Muscle layer of duodenum (tissue), 2 donors: ENCODE results near the gene GAGE1.

Experiments used
- H3K27ac ChIP-seq: one replicate; pipeline ENCODE4 v1.7.0; 2013; ENCODE audit warnings: mild to moderate bottlenecking, low read length
- H3K27me3 ChIP-seq: one replicate; pipeline ENCODE4 v1.7.0; 2013; ENCODE audit warnings: low read depth, mild to moderate bottlenecking, control low read depth, low read length
- H3K36me3 ChIP-seq, 2 donors: one replicate each; pipeline ENCODE4 v1.7.0; 2013; ENCODE audit warnings: low read length in 2 of 2, control low read depth in 1 of 2, mild to moderate bottlenecking in 1 of 2; ENCODE audit not compliant: insufficient read depth in 2 of 2, control insufficient read depth in 1 of 2
- H3K4me1 ChIP-seq, 2 donors: one replicate each; pipeline ENCODE4 v1.7.0; 2013; ENCODE audit warnings: low read length in 2 of 2, mild to moderate bottlenecking in 2 of 2, control low read depth in 1 of 2, moderate library complexity in 1 of 2; ENCODE audit not compliant: insufficient read depth in 2 of 2, control insufficient read depth in 1 of 2
- H3K4me3 ChIP-seq, 2 donors: one replicate each; pipeline ENCODE4 v1.7.0; 2013; ENCODE audit warnings: low read length in 2 of 2, low read depth in 1 of 2, mild to moderate bottlenecking in 1 of 2
- H3K9me3 ChIP-seq, 2 donors: one replicate each; pipeline ENCODE4 v1.7.0; 2013; ENCODE audit warnings: low read length in 2 of 2, control low read depth in 1 of 2, mild to moderate bottlenecking in 1 of 2; ENCODE audit not compliant: control insufficient read depth in 1 of 2
- donor health status: healthy.

Gene GAGE1

GRCh38 chrX:49618574-49618973, 19.8 kb downstream of the GAGE1 start:
- H3K27me3 ChIP-seq: no peaks in the 10 kb centered on the region
- H3K9me3 ChIP-seq: no peaks in the 10 kb centered on the region
- no peaks in the 10 kb centered on the region for H3K36me3 ChIP-seq
- H3K4me1 ChIP-seq: no peaks in the 10 kb centered on the region
- H3K27ac ChIP-seq: no peak overlapping the region
- no peak overlapping the region for H3K4me3 ChIP-seq

GRCh38 chrX:49627086-49627777, 28.4 kb downstream of the GAGE1 start:
- Histone ChIP-seq H3K4me1 (no peaks in the 10 kb centered on the region), H3K27ac (no peak overlapping the region), H3K9me3 (peaks cover 0 to 3% of the 10 kb centered on the region in 2 donors), H3K27me3 (no peaks in the 10 kb centered on the region), H3K4me3 (no peak overlapping the region), H3K36me3 (no peaks in the 10 kb centered on the region)

DNA sequence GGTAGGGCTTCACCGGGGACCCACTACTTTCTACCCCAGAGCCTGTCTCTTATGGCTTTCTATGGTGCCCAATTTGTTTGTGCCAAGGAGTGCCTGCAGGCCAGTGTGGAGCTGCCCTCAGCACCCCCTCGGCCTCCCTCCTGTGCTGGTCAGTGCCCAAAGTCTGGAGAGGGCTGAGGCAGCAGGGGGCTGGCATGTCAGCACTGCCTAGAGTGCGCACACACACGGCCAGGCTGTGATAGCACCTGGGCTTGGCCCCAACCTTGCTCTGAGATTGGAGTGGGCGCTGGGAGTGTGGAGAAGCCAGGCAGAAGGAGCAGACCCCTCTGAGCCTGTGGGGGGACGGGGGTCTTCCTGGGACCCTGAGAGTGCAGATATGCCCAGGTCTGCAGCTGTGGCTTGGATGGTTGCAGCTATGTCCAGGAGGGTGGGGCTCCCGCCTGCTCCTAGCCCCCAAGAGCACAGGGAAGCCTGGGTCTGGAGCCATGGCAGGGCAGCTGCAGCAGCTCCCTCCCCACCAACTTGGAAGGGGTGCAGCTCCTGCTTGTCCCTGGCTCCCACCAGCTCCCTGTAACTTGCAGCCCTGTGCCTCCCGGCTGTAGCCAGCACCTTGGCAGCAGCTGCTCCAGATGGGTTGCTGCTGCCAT, 46.3 kb downstream of the GAGE1 start:
- Histone ChIP-seq H3K27me3 (no peaks in the 10 kb centered on the region), H3K27ac (no peak overlapping the region), H3K36me3 (no peaks in the 10 kb centered on the region), H3K4me3 (no peak overlapping the region), H3K9me3 (no peaks in the 10 kb centered on the region), H3K4me1 (no peaks in the 10 kb centered on the region)

DNA sequence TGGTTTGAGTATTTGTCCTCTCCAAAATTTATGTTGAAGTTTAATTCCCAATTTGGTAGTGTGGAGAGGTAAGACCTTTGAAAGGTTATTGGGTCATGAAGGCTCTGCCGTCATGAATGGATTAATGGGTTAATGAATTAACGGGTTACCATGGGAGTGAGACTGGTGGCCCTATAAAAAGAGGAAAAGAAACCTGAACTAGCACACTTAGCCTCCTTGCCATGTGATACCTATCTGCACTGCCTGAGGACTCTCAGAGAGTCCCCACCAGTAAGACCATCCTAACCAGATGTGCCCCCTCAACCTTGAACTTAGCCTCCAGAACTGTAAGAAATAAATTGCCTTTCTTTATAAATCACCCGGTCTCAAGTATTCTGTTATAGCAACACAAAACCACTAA, 57.7 kb downstream of the GAGE1 start:
- no peaks in the 10 kb centered on the region for H3K36me3 ChIP-seq
- H3K27me3 ChIP-seq: no peaks in the 10 kb centered on the region
- H3K9me3 ChIP-seq: no peaks in the 10 kb centered on the region
- no peak overlapping the region for H3K4me3 ChIP-seq
- H3K4me1 ChIP-seq: no peaks in the 10 kb centered on the region
- no peak overlapping the region for H3K27ac ChIP-seq
